Pancreas (tissue), 10 donors: ENCODE measurements around the gene ENHO. TPM values are rescaled to one million over a fixed set of nuclear protein-coding genes. Genes with fewer than 3 reads are reported as not detected.

Source experiments
- ATAC-seq, 4 donors: fragments of 200-7000 bp; cut with Tn5 transposase; one replicate each; pipeline versions ENCODE4 v1.8.0 to v1.9.1; 2020; ENCODE audit warnings: mild to moderate bottlenecking in 4 of 4, moderate library complexity in 4 of 4
- DNase-seq, 6 donors: peaks; one replicate each; pipeline ENCODE4 v3.0.0-alpha.2; 2020
- FAIRE-seq: peaks from 2 replicates; lab custom pipeline; 2012; peaks lifted over from hg19 to GRCh38; lab: Jason Lieb, UNC
- H3K27ac ChIP-seq, 4 donors: fragments of 200-600 bp; sonication (generic); 1 replicate in 3 of 4; 2 replicates in 1 of 4; pipeline versions ENCODE4 v1.5.0 to v1.8.0; 2020
- H3K27me3 ChIP-seq, 4 donors: fragments of 200-600 bp; one replicate each; pipeline ENCODE4 v1.8.0; 2021
- H3K36me3 ChIP-seq, 3 donors: fragments of 200-600 bp; sonication (generic) in 1 of 3; one replicate each; pipeline versions ENCODE4 v1.5.0 to v1.8.0; 2020 to 2021
- H3K4me1 ChIP-seq, 3 donors: fragments of 200-600 bp; one replicate each; pipeline ENCODE4 v1.8.0; 2021
- H3K4me3 ChIP-seq, 4 donors: fragments of 200-600 bp; sonication (generic) in 2 of 4; one replicate each; pipeline versions ENCODE4 v1.5.0 to v1.8.0; 2020 to 2021
- H3K9me3 ChIP-seq, 4 donors: fragments of 200-600 bp; one replicate each; pipeline ENCODE4 v1.8.0; 2021
- WGBS, 2 donors: extraction: QIAGEN DNeasy Blood & Tissue Kit; methylation state at CpG; one replicate each; pipeline ENCODE4 v1.1.7; 2013; 5-methylcytosine and 5-hydroxymethylcytosine counted together
- intact Hi-C, 3 donors: fragments of 100-400 bp; cut with DNase I; formaldehyde crosslinking; loops; one replicate each; pipeline versions ENCODE4 v1.11.1 to v1.14.2; 2022
- polyA plus RNA-seq, 2 donors: library from polyadenylated mRNA; stranded (reverse); fragments of 200-250 nt; gene quantifications; one replicate each; pipeline ENCODE4 v1.2.3, GENCODE V29; 2013
- total RNA-seq, 6 donors: library from RNA; stranded (reverse); fragmentation: NEBNext Ultra II Directional in 4 of 6; extraction: Animal tissue kit (Norgen Biotek cat#: 25700) in 4 of 6; gene quantifications; one replicate each; pipeline versions ENCODE4 v1.2.1 to v1.2.4, GENCODE V29; 2021 to 2023
- TF ChIP-seq, protein P1 (sequence below), 4 donors: fragments of 200-600 bp; sonication (generic) in 3 of 4; IDR thresholded peaks; one replicate each; pipeline versions ENCODE4 v1.5.0 to v1.8.0; 2021; ENCODE audit warnings: antibody characterized with exemption in 4 of 4
- donor health status: healthy with polysubstance abuse.
- donor health status: DM: no; HTN: no; CAD: no; lungs with moderate emphysema.
- donor health status: DM: no; HTN: no; CAD: no.
- donor health status: control.
- donor health status: control.
- donor health status: Bipolar disorder and iron deficiency.
- donor health status: DM: yes; HTN: yes; CAD: no.
- donor health status: DM: no; HTN: no; CAD: no.
- donor health status: DM: no; HTN: no; CAD: no.
- donor health status: DM: yes; HTN: yes; CAD: no.

Gene ENHO
- total and polyA plus RNA-seq, 8 donors = 0.24 to 4.3 (median 0.67) TPM

DNA sequence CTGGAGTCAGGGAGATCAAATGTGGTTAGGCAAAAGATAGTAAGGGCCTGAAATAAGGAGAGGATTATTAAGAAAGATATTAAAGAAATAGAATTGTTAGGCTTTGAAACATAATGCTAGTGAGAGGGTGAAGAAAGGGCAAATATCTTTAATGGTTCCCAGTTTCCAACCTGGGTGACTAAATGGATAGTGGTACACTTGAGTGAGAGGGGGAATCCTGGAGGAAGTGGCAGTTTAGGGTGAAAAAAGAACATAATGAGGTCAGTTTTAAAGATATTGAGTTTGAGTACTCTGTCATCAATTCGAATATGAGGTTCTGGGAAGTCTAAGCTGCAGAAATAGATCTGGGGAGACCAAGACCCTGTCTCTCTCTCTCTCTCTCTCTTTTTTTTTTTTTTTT, 45.2 kb downstream of the ENHO start:
- FAIRE-seq (no peak), DNase-seq (no peak), ATAC-seq (no peak)
- TF ChIP-seq, protein P1, sequence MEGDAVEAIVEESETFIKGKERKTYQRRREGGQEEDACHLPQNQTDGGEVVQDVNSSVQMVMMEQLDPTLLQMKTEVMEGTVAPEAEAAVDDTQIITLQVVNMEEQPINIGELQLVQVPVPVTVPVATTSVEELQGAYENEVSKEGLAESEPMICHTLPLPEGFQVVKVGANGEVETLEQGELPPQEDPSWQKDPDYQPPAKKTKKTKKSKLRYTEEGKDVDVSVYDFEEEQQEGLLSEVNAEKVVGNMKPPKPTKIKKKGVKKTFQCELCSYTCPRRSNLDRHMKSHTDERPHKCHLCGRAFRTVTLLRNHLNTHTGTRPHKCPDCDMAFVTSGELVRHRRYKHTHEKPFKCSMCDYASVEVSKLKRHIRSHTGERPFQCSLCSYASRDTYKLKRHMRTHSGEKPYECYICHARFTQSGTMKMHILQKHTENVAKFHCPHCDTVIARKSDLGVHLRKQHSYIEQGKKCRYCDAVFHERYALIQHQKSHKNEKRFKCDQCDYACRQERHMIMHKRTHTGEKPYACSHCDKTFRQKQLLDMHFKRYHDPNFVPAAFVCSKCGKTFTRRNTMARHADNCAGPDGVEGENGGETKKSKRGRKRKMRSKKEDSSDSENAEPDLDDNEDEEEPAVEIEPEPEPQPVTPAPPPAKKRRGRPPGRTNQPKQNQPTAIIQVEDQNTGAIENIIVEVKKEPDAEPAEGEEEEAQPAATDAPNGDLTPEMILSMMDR (IDR thresholded peaks at IDR 0.05) = no peak
- intact Hi-C loops = no loop called here
- no peaks in the 10 kb centered on the region for H3K27me3 ChIP-seq
- no peaks in the 10 kb centered on the region for H3K4me1 ChIP-seq
- no peak overlapping the region for H3K4me3 ChIP-seq
- no peak overlapping the region for H3K27ac ChIP-seq
- H3K9me3 ChIP-seq = no peaks in the 10 kb centered on the region
- H3K36me3 ChIP-seq = no peaks in the 10 kb centered on the region
- 68 to 72% methylated on average over 1 of the region's 1 CpG for WGBS, 2 donors

DNA sequence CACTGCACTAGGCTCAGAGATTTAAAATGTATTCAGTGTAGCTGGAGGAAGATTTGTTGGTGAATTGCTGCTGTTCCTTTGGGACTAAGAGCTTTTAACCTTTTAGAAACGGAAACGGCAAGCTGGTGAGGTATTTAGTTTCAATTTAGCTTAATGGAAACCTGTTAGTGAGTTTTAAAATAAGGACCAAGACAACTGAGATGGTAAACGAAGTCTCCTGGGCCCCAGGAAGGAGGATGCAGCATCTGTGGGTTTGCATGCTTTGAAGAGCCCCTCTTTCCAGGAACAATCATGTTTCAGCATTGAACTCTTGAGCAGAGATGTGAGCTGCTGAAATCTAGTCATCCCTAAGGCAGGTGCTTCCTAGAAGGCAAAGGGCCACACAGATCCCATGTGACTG, 47.7 kb downstream of the ENHO start:
- TF ChIP-seq, protein P1 (IDR thresholded peaks at IDR 0.05) = no peak
- ATAC-seq = no peak
- FAIRE-seq = no peak

More for the DNA sequence above, 47.7 kb downstream of the ENHO start:
- H3K4me3 ChIP-seq = no peak overlapping the region
- H3K9me3 ChIP-seq = no peaks in the 10 kb centered on the region
- WGBS, 2 donors = 41 to 47% methylated on average over 3 of the region's 3 CpGs
- no peaks in the 10 kb centered on the region for H3K4me1 ChIP-seq
- H3K27me3 ChIP-seq = no peaks in the 10 kb centered on the region
- no peaks in the 10 kb centered on the region for H3K36me3 ChIP-seq
- DNase-seq = no peak
- intact Hi-C loops = no loop called here
- no peak overlapping the region for H3K27ac ChIP-seq

Other genes with a start within 250 kb of the ENHO start
- under 1 TPM; 0.37 to 0.69 (median 0.48) TPM for gene KIF24, start 193.7 kb downstream of the ENHO start, total RNA-seq
- under 1 TPM; 0.38 to 0.52 TPM for gene KIF24, start 193.7 kb downstream of the ENHO start, polyA plus RNA-seq
- 10 to 100 TPM in 5 of 6 donors, 1 to 10 TPM in 1; 9.7 to 16.8 (median 13.2) TPM for gene NUDT2, start 193.4 kb downstream of the ENHO start, total RNA-seq
- gene NUDT2, start 193.4 kb downstream of the ENHO start, polyA plus RNA-seq = 10 to 100 TPM; 13.7 to 32.6 TPM
- gene MYORG, start 146.1 kb downstream of the ENHO start, total RNA-seq = 10 to 100 TPM in 4 of 6 donors, 1 to 10 TPM in 2; 4.0 to 17.5 (median 10.8) TPM
- 1 to 10 TPM; 1.8 to 2.3 TPM for gene MYORG, start 146.1 kb downstream of the ENHO start, polyA plus RNA-seq
- gene FAM219A, start 64.4 kb downstream of the ENHO start, total RNA-seq = 1 to 10 TPM; 4.5 to 9.6 (median 7.0) TPM
- gene FAM219A, start 64.4 kb downstream of the ENHO start, polyA plus RNA-seq = 1 to 10 TPM; 9.7 to 9.8 TPM
- under 1 TPM; 0.16 to 0.69 (median 0.38) TPM for gene DNAI1, start 64.2 kb downstream of the ENHO start, total RNA-seq
- gene DNAI1, start 64.2 kb downstream of the ENHO start, polyA plus RNA-seq = 1 to 10 TPM in 1 of 2 donors, under 1 TPM in 1; 0.99 to 5.0 TPM
- gene CNTFR, start 66.7 kb upstream of the ENHO start, total RNA-seq = 1 to 10 TPM in 2 of 6 donors, under 1 TPM in 3, not detected in 1; 0.12 to 2.6 (median 0.31) TPM
- gene CNTFR, start 66.7 kb upstream of the ENHO start, polyA plus RNA-seq = 1 to 10 TPM in 1 of 2 donors, under 1 TPM in 1; 0.87 to 2.5 TPM
- gene RPP25L, start 89.1 kb upstream of the ENHO start, total RNA-seq = 10 to 100 TPM in 2 of 6 donors, 1 to 10 TPM in 4; 7.6 to 16.1 (median 10.0) TPM
- 10 to 100 TPM; 17.1 to 19.8 TPM for gene RPP25L, start 89.1 kb upstream of the ENHO start, polyA plus RNA-seq
- 10 to 100 TPM; 31.5 to 50.7 (median 38.6) TPM for gene DCTN3, start 97.5 kb upstream of the ENHO start, total RNA-seq
- gene DCTN3, start 97.5 kb upstream of the ENHO start, polyA plus RNA-seq = 10 to 100 TPM; 37.4 to 84.3 TPM
- not detected for gene ARID3C, start 106.1 kb upstream of the ENHO start, total RNA-seq
- gene ARID3C, start 106.1 kb upstream of the ENHO start, polyA plus RNA-seq = not detected
- gene SIGMAR1, start 114.8 kb upstream of the ENHO start, total RNA-seq = 10 to 100 TPM; 20.4 to 27.2 (median 22.9) TPM
- 10 to 100 TPM; 18.3 to 23.0 TPM for gene SIGMAR1, start 114.8 kb upstream of the ENHO start, polyA plus RNA-seq
- 10 to 100 TPM; 11.0 to 30.8 (median 18.8) TPM for gene GALT, start 123.7 kb upstream of the ENHO start, total RNA-seq
- gene GALT, start 123.7 kb upstream of the ENHO start, polyA plus RNA-seq = 10 to 100 TPM; 58.0 to 60.5 TPM
- gene IL11RA, start 129.2 kb upstream of the ENHO start, total RNA-seq = 1 to 10 TPM; 4.1 to 8.2 (median 5.9) TPM
- gene IL11RA, start 129.2 kb upstream of the ENHO start, polyA plus RNA-seq = 10 to 100 TPM; 12.6 to 30.0 TPM
- gene CCL27, start 139.7 kb upstream of the ENHO start, total RNA-seq = not detected
- not detected for gene CCL27, start 139.7 kb upstream of the ENHO start, polyA plus RNA-seq
- gene CCL19, start 168.3 kb upstream of the ENHO start, total RNA-seq = 1 to 10 TPM in 2 of 6 donors, under 1 TPM in 2, not detected in 2; 0.35 to 2.8 (median 1.8) TPM
- gene CCL19, start 168.3 kb upstream of the ENHO start, polyA plus RNA-seq = 1 to 10 TPM in 1 of 2 donors, under 1 TPM in 1; 0.68 to 2.1 TPM
- 10 to 100 TPM in 3 of 6 donors, 1 to 10 TPM in 2, not detected in 1; 1.9 to 12.1 (median 10.0) TPM for gene CCL21, start 187.1 kb upstream of the ENHO start, total RNA-seq
- gene CCL21, start 187.1 kb upstream of the ENHO start, polyA plus RNA-seq = 10 to 100 TPM; 12.1 to 53.5 TPM